Raji (cell line): ENCODE measurements around the gene NRTN.

Source experiments
- POLR2A ChIP-seq: IDR thresholded peaks from 2 replicates; pipeline ENCODE4 v1.6.1; 2011; ENCODE audit warnings: low read depth, low read length, control low read depth; ENCODE audit not compliant: insufficient read depth

The NRTN gene

DNA sequence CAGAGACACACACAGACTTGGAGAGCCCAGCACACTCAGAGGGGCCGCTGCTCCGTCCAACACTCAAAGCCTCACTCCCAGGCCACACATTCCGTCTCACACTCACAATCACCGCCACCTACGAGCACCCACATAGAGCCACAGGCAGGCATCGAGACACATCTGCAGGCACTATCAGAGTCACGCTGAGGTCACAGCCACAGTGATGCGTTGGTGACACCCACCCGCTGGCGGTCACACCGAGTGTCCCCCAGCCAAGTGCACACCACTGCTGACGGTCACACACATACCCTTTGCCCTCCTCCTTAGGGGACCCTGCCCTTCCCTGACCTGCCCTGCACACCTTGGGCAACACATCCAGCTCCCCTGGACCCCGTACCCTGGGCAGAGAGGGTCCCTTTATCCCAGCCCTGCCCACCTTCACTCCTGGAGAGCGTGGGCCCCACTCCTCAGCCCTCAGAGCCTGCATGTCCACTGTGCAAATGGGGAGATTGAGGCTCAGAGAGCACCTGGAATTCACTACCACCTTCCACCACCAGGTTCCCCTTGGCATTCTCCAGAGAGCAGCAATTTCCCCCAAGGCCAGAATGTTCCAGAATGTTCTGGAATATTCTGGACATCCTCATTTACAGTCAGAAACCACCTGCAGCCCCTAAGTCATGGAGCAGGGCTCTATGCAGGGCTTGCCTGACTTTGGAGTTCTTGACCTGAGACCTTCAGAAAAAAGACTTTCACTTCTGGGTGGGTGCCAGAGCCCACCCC is 60.0 kb downstream of the NRTN start:
- no peak for TF ChIP-seq POLR2A

GRCh38 chr19:5865772-5866171 is 60.9 kb downstream of the NRTN start:
- TF ChIP-seq POLR2A = no peak

DNA sequence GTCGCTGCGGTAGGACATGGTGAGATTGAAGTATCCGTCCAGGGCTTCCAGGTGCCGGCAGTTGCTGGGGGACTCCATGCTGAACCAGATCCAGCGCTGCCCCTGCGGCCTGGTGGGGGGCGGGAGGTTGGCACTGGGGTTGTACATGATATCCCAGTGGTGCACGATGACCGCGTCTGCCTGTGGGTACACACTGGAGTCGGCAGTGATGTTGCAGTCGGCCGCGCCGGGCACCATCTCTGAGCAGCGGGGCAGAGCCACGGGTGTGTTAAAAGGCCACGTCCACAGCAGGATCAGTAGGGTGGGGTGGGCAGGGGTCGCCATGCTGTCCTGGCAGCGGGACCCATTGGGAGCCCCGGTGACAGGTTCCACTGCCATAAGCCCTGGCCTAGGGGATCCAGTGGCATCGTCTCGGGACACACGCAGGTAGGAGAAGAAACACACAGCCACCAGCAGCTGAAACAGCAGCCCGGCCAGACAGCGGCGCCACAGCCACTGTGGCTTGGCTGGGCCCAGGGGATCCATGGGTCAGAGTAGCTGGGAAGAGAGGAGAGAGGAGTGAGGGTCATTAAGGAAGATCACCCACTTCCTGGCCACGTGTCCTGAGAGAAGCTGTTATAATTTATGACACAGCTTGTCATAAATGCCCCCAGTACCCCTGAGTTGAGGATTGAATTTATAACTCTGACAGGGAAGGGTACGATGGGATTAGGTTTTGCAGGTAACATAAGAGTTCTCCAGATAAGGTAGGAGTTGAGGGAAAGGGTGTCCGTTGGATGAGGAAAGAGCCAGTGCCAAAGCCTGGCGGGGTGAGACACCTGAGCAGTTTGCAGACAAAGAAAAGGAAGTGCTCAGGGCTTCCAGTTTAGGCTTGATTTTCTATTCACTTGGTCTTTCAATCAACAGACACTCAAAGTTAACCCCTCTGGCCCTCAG is 62.6 kb downstream of the NRTN start:
- no peak for TF ChIP-seq POLR2A

DNA sequence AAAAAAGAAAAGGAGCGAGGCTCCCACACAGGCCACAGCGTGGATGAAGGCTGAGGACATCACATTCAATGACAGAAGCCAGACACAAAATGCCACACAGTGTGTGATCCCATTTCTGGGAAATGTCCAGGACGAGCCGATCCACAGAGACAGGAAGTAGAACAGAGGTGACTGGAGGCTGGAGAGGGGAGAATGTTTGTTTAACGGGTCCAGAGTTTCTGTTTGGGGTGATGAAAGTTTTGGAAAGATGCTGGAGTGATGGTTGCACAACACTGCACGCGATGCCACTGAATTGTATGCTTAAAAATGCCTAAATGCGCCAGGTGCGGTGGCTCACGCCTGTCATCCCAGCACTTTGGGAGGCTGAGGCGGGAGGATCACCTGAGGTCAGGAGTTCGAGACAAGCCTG is 66.1 kb downstream of the NRTN start:
- TF ChIP-seq POLR2A = no peak

- no peak for TF ChIP-seq POLR2A
Observed at GRCh38 chr19:5873617-5874199, 68.8 kb downstream of the NRTN start.

- no peak for TF ChIP-seq POLR2A
Observed at GRCh38 chr19:5877427-5877826, 72.6 kb downstream of the NRTN start.

- no peak for TF ChIP-seq POLR2A
Observed at GRCh38 chr19:5877882-5878281, 73.0 kb downstream of the NRTN start.
